Sigmoid colon (tissue), 4 donors: Measurements from ENCODE around the gene GTF2E1.

Experiments used
- EP300 ChIP-seq, 4 donors: sonication (generic); formaldehyde crosslinking; IDR thresholded peaks; one replicate each; pipeline ENCODE4 v1.6.1; 2017; ENCODE audit warnings: antibody characterized with exemption in 4 of 4
- POLR2A ChIP-seq, 2 donors: fragments of 450-650 bp; IDR thresholded peaks; one replicate each; pipeline ENCODE4 v1.6.1; 2016; ENCODE audit warnings: antibody characterized with exemption in 2 of 2, mild to moderate bottlenecking in 2 of 2, moderate library complexity in 2 of 2

DNA sequence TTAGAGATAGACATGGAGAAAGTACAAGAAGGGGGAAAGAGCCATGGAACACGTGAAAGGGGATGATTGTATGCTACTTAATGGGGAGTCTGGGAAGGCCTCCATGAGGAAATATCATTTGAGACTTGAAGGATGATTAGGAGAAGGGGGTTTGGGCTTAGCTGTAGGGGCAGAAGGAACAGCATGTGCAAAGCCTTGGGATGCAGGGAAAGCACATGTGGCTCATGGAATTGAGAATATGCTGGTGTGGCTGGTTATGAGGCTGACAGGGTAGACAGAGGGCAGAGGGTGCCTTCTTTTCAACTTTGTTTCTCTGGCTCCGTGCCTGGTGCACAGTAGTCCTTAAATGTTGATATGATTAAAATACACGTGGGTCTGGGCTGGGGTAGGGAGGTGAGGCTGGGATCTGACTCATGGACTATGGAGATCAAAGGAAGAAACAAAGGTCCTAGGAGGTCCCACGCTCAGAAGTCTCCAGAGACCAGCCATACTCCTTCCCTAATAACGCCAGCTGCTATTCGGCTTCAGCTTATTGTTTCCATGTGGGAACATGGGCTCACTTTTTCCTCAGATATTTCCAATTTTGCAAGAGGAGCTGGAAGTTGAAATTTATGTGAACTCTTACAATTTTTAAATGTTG is 1.1 kb downstream of the GTF2E1 start:
- TF ChIP-seq POLR2A (IDR thresholded peaks at IDR 0.05) = no peak
- no peak for TF ChIP-seq EP300 (IDR thresholded peaks at IDR 0.05)
